GM12878 (cell line): ENCODE results near the gene TMEM38B. TPM values are rescaled to one million over a fixed set of nuclear protein-coding genes. Genes with fewer than 3 reads are reported as not detected.

Experiments used
- ATAC-seq: fragments of 200-7000 bp; cut with Tn5 transposase; 3 replicates; pipeline ENCODE4 v1.9.1; 2020; ENCODE audit warnings: mild to moderate bottlenecking, moderate library complexity
- BruUV-seq: library from RNA; stranded (reverse); fragments of 400-500 nt; replicated peaks from 2 replicates; lab custom pipeline; 2021; lab: Mats Ljungman, UMichigan
- CTCF ChIA-PET: fragments of 300-600 bp; sonication (Branson Sonifier 250); formaldehyde crosslinking; extraction: SDS; loops from one replicate; lab custom pipeline; 2021; ENCODE audit warnings: inconsistent platforms; lab: Yijun Ruan, JAX
- POLR2A ChIA-PET: fragments of 350-600 bp; formaldehyde crosslinking; extraction: SDS; loops from one replicate; lab custom pipeline; 2021; ENCODE audit warnings: inconsistent platforms; lab: Charles Lee
- RAD21 ChIA-PET: fragments of 300-600 bp; sonication (Branson Sonifier 250); formaldehyde crosslinking; loops from one replicate; lab custom pipeline; 2023; ENCODE audit warnings: antibody characterized with exemption; ENCODE audit not compliant: unreplicated experiment; lab: Charles Lee
- SMC1A ChIA-PET: fragments of 300-600 bp; sonication (Branson Sonifier 250); formaldehyde crosslinking; loops from one replicate; lab custom pipeline; 2023; ENCODE audit not compliant: unreplicated experiment, uncharacterized antibody; lab: Charles Lee
- DNase-seq: peaks from one replicate; pipeline ENCODE4 v3.0.0-alpha.2; 2011; ENCODE audit warnings: low read depth, low spot score
- FAIRE-seq: peaks from 3 replicates; lab custom pipeline; 2011; peaks lifted over from hg19 to GRCh38; lab: Jason Lieb, UNC
- H2AFZ ChIP-seq: 2 replicates; pipeline ENCODE4 v1.6.0; 2011; ENCODE audit warnings: low read depth, low read length, control low read depth; ENCODE audit not compliant: control insufficient read depth
- H3K27ac ChIP-seq: 2 replicates; pipeline ENCODE4 v1.5.1; 2011; ENCODE audit warnings: control low read depth; ENCODE audit not compliant: control insufficient read depth, insufficient read depth
- H3K27me3 ChIP-seq, 2 experiments: replicated peaks in 1 of 2; 2 replicates each; pipeline versions ENCODE4 v1.6.0 to v1.6.1; 2011; ENCODE audit warnings: low read length in 1 of 2; ENCODE audit not compliant: control insufficient read depth in 2 of 2, insufficient read depth in 2 of 2
- H3K36me3 ChIP-seq, 2 experiments: 2 replicates each; pipeline ENCODE4 v1.5.1; 2011; ENCODE audit warnings: low read length in 1 of 2; ENCODE audit not compliant: control insufficient read depth in 2 of 2, insufficient read depth in 2 of 2
- H3K4me1 ChIP-seq: 2 replicates; pipeline ENCODE4 v1.6.1; 2011; ENCODE audit warnings: mild to moderate bottlenecking, low read length, moderate library complexity, mixed read lengths; ENCODE audit not compliant: control insufficient read depth, insufficient read depth
- H3K4me2 ChIP-seq: 2 replicates; pipeline ENCODE4 v1.6.0; 2011; ENCODE audit warnings: control low read depth; ENCODE audit not compliant: control insufficient read depth, insufficient read depth
- H3K4me3 ChIP-seq: fragments of 200-600 bp; sonication (generic); 2 replicates; pipeline ENCODE4 v1.5.1; 2016
- H3K79me2 ChIP-seq: 2 replicates; pipeline ENCODE4 v1.6.0; 2011; ENCODE audit warnings: low read length; ENCODE audit not compliant: control insufficient read depth, insufficient read depth
- H3K9ac ChIP-seq: 2 replicates; pipeline ENCODE4 v1.8.0; 2011; ENCODE audit warnings: low read length, control low read depth, mixed read lengths; ENCODE audit not compliant: control insufficient read depth, insufficient read depth
- H3K9me3 ChIP-seq: replicated peaks from 3 replicates; pipeline ENCODE4 v1.5.1; 2011; ENCODE audit warnings: mild to moderate bottlenecking, low read length; ENCODE audit not compliant: control insufficient read depth, insufficient read depth
- H4K20me1 ChIP-seq: 2 replicates; pipeline ENCODE4 v1.6.0; 2011; ENCODE audit not compliant: control insufficient read depth, insufficient read depth
- CHD4 ChIP-seq: fragments of 200-600 bp; sonication (generic); IDR thresholded peaks from 2 replicates; pipeline ENCODE4 v1.6.1; 2016; ENCODE audit warnings: mild to moderate bottlenecking
- DPF2 ChIP-seq: fragments of 450-650 bp; IDR thresholded peaks from 2 replicates; pipeline ENCODE4 v1.6.1; 2017; ENCODE audit warnings: mild to moderate bottlenecking
- E2F4 ChIP-seq: IDR thresholded peaks from 2 replicates; pipeline ENCODE4 v1.6.1; 2012; ENCODE audit warnings: low read depth, low read length, improper control_type of control experiment
- FOXK2 ChIP-seq: fragments of 450-650 bp; IDR thresholded peaks from 2 replicates; pipeline ENCODE4 v1.6.1; 2017; ENCODE audit warnings: mild to moderate bottlenecking, moderate library complexity
- FOXM1 ChIP-seq: IDR thresholded peaks from 2 replicates; pipeline ENCODE4 v1.6.1; 2012; ENCODE audit warnings: low read depth, mild to moderate bottlenecking, inconsistent platforms, low read length, moderate library complexity
- NBN ChIP-seq: fragments of 450-650 bp; IDR thresholded peaks from 2 replicates; pipeline ENCODE4 v1.6.1; 2016
- POLR2AphosphoS2 ChIP-seq: IDR thresholded peaks from 2 replicates; pipeline ENCODE4 v1.6.1; 2011; ENCODE audit warnings: low read depth, mild to moderate bottlenecking, low read length, improper control_type of control experiment, moderate library complexity
- SIX5 ChIP-seq: IDR thresholded peaks from 2 replicates; pipeline ENCODE4 v1.6.1; 2011; ENCODE audit warnings: mild to moderate bottlenecking, low read depth, low read length, moderate library complexity; ENCODE audit not compliant: severe bottlenecking
- SKIL ChIP-seq: fragments of 450-650 bp; IDR thresholded peaks from 2 replicates; pipeline ENCODE4 v1.6.1; 2017; ENCODE audit warnings: mild to moderate bottlenecking, low read depth, inconsistent platforms; ENCODE audit not compliant: poor library complexity, severe bottlenecking
- TAF1 ChIP-seq: IDR thresholded peaks from 2 replicates; pipeline ENCODE4 v1.6.1; 2011; ENCODE audit warnings: mild to moderate bottlenecking, low read depth, low read length, borderline replicate concordance
- WRNIP1 ChIP-seq: IDR thresholded peaks from 2 replicates; pipeline ENCODE4 v1.6.1; 2011; ENCODE audit warnings: low read depth, low read length, improper control_type of control experiment, borderline replicate concordance
- YY1 ChIP-seq: IDR thresholded peaks from 2 replicates; pipeline ENCODE4 v1.6.1; 2011; ENCODE audit warnings: low read depth, mild to moderate bottlenecking, low read length
- ZNF217 ChIP-seq: fragments of 450-650 bp; IDR thresholded peaks from 2 replicates; pipeline ENCODE4 v1.6.1; 2017; ENCODE audit warnings: antibody characterized with exemption, mild to moderate bottlenecking
- WGBS: methylation state at CpG from one replicate; pipeline ENCODE4 v1.1.6; 2016; ENCODE audit warnings: low lambda C conversion rate; ENCODE audit not compliant: insufficient replicate concordance, insufficient coverage; ENCODE audit errors: missing lambda C conversion rate; 5-methylcytosine and 5-hydroxymethylcytosine counted together
- in situ Hi-C: fragments of 300-500 bp; cut with MboI; formaldehyde crosslinking; loops from 9 replicates; pipeline ENCODE4 v1.14.3; 2018; ENCODE audit warnings: mixed read lengths
- intact Hi-C: fragments of 100-400 bp; cut with micrococcal nuclease; formaldehyde crosslinking; loops from one replicate; pipeline ENCODE4 v1.14.2; 2022; ENCODE audit not compliant: unreplicated experiment
- polyA plus RNA-seq, 11 experiments: library from polyadenylated mRNA; depleted of rRNA in 4 of 11; unstranded in 6 of 11; stranded (reverse) in 5 of 11; fragments of >200 nt; fragmentation: Nextera tagmentation in 4 of 11; fragmentation: Illumina TruSeq in 1 of 11; extraction: Ambion mirVana in 4 of 11; extraction: Trizol in 1 of 11; gene quantifications; 1 replicate in 1 of 11; 2 replicates in 10 of 11; pipeline versions ENCODE4 v1.2.1 to v1.2.3, GENCODE V29; 2011 to 2016; ENCODE audit warnings: inconsistent platforms in 2 of 11, missing spikeins in 2 of 11, low read depth in 1 of 11
- total RNA-seq, 4 experiments: library from RNA; depleted of rRNA in 3 of 4; stranded (reverse); fragments of >200 nt in 3 of 4; fragmentation: Illumina TruSeq in 1 of 4; extraction: Trizol in 1 of 4; gene quantifications; 2 replicates each; pipeline versions ENCODE4 v1.2.1 to v1.2.3, GENCODE V29; 2013 to 2021
- TF ChIP-seq, protein P1 (sequence below): IDR thresholded peaks from 2 replicates; pipeline ENCODE4 v1.6.1; 2012; ENCODE audit warnings: mild to moderate bottlenecking, low read depth, low read length

TMEM38B gene
- total and polyA plus RNA-seq, 10 of the 15 experiments (the other 5 are each of a cell fraction or from before 2014, with no cell fraction given), result 8.4 to 22.5 (median 12.7) TPM

DNA sequence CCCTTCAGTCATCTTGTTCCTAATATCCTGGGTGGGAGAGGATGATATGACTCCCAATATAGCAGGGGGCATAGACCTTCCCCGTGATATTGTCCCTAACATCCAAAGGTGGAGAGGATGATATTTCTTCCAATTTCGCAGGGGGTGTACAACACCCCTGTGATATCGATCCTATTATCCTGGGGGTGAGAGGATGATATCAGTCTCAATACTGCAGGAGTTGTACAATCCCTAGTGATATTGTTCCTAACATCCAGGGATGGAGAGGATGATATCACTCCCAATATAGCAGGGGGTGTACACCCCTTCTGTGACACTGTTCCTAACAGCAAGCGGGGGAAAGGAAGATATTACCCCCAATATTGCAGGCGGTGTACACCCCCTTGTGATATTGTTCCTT, 122.6 kb downstream of the TMEM38B start:
- H3K4me2 ChIP-seq, result no peak overlapping the region
- H3K36me3 ChIP-seq, result no peaks in the 10 kb centered on the region
- CTCF ChIA-PET, result no interaction called here
- no peaks in the 10 kb centered on the region for H3K79me2 ChIP-seq
- SMC1A ChIA-PET, result no interaction called here
- no peaks in the 10 kb centered on the region for H4K20me1 ChIP-seq
- TF ChIP-seq SIX5 (no peak), YY1 (no peak), POLR2AphosphoS2 (no peak), FOXM1 (no peak), DPF2 (no peak), FOXK2 (no peak), TAF1 (no peak)
- in situ Hi-C loops, result no loop called here
- DNase-seq (no peak), ATAC-seq (no peak), FAIRE-seq (no peak)
- H3K9ac ChIP-seq, result no peak overlapping the region
- intact Hi-C loops, result no loop called here
- RAD21 ChIA-PET, result no interaction called here
- H3K9me3 ChIP-seq, result no peaks in the 10 kb centered on the region; the same call in 2 of the 3 replicates
- 84% methylated on average over 5 of the region's 5 CpGs for WGBS
- no peak overlapping the region for H3K27ac ChIP-seq
- H3K4me1 ChIP-seq, result no peaks in the 10 kb centered on the region
- H3K27me3 ChIP-seq, result no peaks in the 10 kb centered on the region
- POLR2A ChIA-PET, result no interaction called here
- H3K4me3 ChIP-seq, result no peak overlapping the region
- H2AFZ ChIP-seq, result no peak overlapping the region
- BruUV-seq, result no TSS peak

GRCh38 chr9:105818903-105819302, 124.6 kb downstream of the TMEM38B start:
- no TSS peak for BruUV-seq
- POLR2A ChIA-PET, result no interaction called here

More at GRCh38 chr9:105818903-105819302, 124.6 kb downstream of the TMEM38B start:
- Histone ChIP-seq H3K4me1 (no peaks in the 10 kb centered on the region), H2AFZ (no peak overlapping the region), H3K27me3 (no peaks in the 10 kb centered on the region), H3K79me2 (no peaks in the 10 kb centered on the region), H3K9ac (no peak overlapping the region), H4K20me1 (no peaks in the 10 kb centered on the region), H3K36me3 (no peaks in the 10 kb centered on the region), H3K4me3 (no peak overlapping the region), H3K27ac (no peak overlapping the region), H3K9me3 (no peaks in the 10 kb centered on the region), H3K4me2 (no peak overlapping the region)
- no peak for DNase-seq
- TF ChIP-seq E2F4 (no peak), WRNIP1 (no peak), CHD4 (no peak), NBN (no peak), SKIL (no peak), ZNF217 (no peak)
- TF ChIP-seq, protein P1, sequence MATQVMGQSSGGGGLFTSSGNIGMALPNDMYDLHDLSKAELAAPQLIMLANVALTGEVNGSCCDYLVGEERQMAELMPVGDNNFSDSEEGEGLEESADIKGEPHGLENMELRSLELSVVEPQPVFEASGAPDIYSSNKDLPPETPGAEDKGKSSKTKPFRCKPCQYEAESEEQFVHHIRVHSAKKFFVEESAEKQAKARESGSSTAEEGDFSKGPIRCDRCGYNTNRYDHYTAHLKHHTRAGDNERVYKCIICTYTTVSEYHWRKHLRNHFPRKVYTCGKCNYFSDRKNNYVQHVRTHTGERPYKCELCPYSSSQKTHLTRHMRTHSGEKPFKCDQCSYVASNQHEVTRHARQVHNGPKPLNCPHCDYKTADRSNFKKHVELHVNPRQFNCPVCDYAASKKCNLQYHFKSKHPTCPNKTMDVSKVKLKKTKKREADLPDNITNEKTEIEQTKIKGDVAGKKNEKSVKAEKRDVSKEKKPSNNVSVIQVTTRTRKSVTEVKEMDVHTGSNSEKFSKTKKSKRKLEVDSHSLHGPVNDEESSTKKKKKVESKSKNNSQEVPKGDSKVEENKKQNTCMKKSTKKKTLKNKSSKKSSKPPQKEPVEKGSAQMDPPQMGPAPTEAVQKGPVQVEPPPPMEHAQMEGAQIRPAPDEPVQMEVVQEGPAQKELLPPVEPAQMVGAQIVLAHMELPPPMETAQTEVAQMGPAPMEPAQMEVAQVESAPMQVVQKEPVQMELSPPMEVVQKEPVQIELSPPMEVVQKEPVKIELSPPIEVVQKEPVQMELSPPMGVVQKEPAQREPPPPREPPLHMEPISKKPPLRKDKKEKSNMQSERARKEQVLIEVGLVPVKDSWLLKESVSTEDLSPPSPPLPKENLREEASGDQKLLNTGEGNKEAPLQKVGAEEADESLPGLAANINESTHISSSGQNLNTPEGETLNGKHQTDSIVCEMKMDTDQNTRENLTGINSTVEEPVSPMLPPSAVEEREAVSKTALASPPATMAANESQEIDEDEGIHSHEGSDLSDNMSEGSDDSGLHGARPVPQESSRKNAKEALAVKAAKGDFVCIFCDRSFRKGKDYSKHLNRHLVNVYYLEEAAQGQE, result no peak
- in situ Hi-C loops, result no loop called here
- ChIA-PET CTCF (no interaction called here), RAD21 (no interaction called here), SMC1A (no interaction called here)
- intact Hi-C loops, result no loop called here
- no peak for ATAC-seq
- FAIRE-seq, result no peak
- WGBS, result 81% methylated on average over 15 of the region's 15 CpGs
